IMR-90 (cell line): Measurements from ENCODE around the gene UBL7. TPM values are rescaled to one million over a fixed set of nuclear protein-coding genes. Genes with fewer than 3 reads are reported as not detected.
A peak's percentile ranks its signal among the peaks of the same experiment; 100 is the strongest.

Experiments used
- ATAC-seq: fragments of 200-7000 bp; cut with Tn5 transposase; 2 replicates; pipeline ENCODE4 v1.9.1; 2020; ENCODE audit warnings: low read depth, mild to moderate bottlenecking, moderate library complexity
- BruUV-seq: library from RNA; stranded (reverse); fragments of 400-500 nt; replicated peaks from 2 replicates; lab custom pipeline; 2021; lab: Mats Ljungman, UMichigan
- CTCF ChIA-PET: fragments of 300-600 bp; formaldehyde crosslinking; extraction: SDS; loops from one replicate; lab custom pipeline; 2021; ENCODE audit warnings: antibody characterized with exemption; lab: Yijun Ruan, JAX
- POLR2A ChIA-PET: fragments of 300-600 bp; sonication (Branson Sonifier 250); formaldehyde crosslinking; loops from one replicate; lab custom pipeline; 2022; ENCODE audit warnings: antibody characterized with exemption; ENCODE audit not compliant: unreplicated experiment; lab: Charles Lee
- DNase-seq: peaks from one replicate; pipeline ENCODE4 v3.0.0; 2013
- H2AFZ ChIP-seq: replicated peaks from 2 replicates; pipeline ENCODE3; 2013; ENCODE audit warnings: low read length, mild to moderate bottlenecking; ENCODE audit not compliant: poor library complexity
- H2AK5ac ChIP-seq: 2 replicates; pipeline ENCODE4 v1.6.1; 2013; ENCODE audit warnings: low read depth, low read length, inconsistent platforms
- H2AK9ac ChIP-seq: replicated peaks from 2 replicates; pipeline ENCODE3; 2013; ENCODE audit warnings: mild to moderate bottlenecking, low read depth, low read length, moderate library complexity; ENCODE audit not compliant: poor library complexity
- H2BK120ac ChIP-seq: 2 replicates; pipeline ENCODE4 v1.6.1; 2013; ENCODE audit warnings: low read depth, low read length, inconsistent platforms
- H2BK15ac ChIP-seq: 3 replicates; pipeline ENCODE4 v1.6.1; 2013; ENCODE audit warnings: low read depth, low read length, inconsistent platforms
- H2BK20ac ChIP-seq: 2 replicates; pipeline ENCODE4 v1.6.1; 2013; ENCODE audit warnings: low read depth, mild to moderate bottlenecking, inconsistent platforms, low read length, moderate library complexity
- H2BK5ac ChIP-seq: 2 replicates; pipeline ENCODE4 v1.6.1; 2013; ENCODE audit warnings: mild to moderate bottlenecking, low read depth, low read length, inconsistent platforms; ENCODE audit not compliant: poor library complexity, severe bottlenecking
- H3K14ac ChIP-seq: replicated peaks from 2 replicates; pipeline ENCODE4 v1.6.1; 2013; ENCODE audit warnings: low read depth, low read length, inconsistent platforms
- H3K18ac ChIP-seq: 2 replicates; pipeline ENCODE4 v1.6.1; 2013; ENCODE audit warnings: low read depth, low read length, control low read depth
- H3K23ac ChIP-seq: 2 replicates; pipeline ENCODE4 v1.6.1; 2013; ENCODE audit warnings: low read depth, low read length, inconsistent platforms
- H3K27ac ChIP-seq: 2 replicates; pipeline ENCODE4 v1.5.1; 2013; ENCODE audit warnings: mild to moderate bottlenecking, control low read depth, low read length; ENCODE audit not compliant: insufficient read depth
- H3K27me3 ChIP-seq: 2 replicates; pipeline ENCODE4 v1.6.1; 2013; ENCODE audit warnings: low read length; ENCODE audit not compliant: control insufficient read depth, insufficient read depth
- H3K36me3 ChIP-seq: 2 replicates; pipeline ENCODE4 v1.6.1; 2013; ENCODE audit warnings: low read length, mixed read lengths; ENCODE audit not compliant: control insufficient read depth, insufficient read depth
- H3K4ac ChIP-seq: 2 replicates; pipeline ENCODE4 v1.6.1; 2013; ENCODE audit warnings: low read depth, low read length, inconsistent platforms
- H3K4me1 ChIP-seq: 2 replicates; pipeline ENCODE4 v1.6.1; 2013; ENCODE audit warnings: low read length, mixed read lengths; ENCODE audit not compliant: control insufficient read depth, insufficient read depth
- H3K4me2 ChIP-seq: 2 replicates; pipeline ENCODE4 v1.6.1; 2013; ENCODE audit warnings: low read depth, mild to moderate bottlenecking, control low read depth, low read length, moderate library complexity
- H3K4me3 ChIP-seq: 2 replicates; pipeline ENCODE4 v1.5.1; 2013; ENCODE audit warnings: low read depth, mild to moderate bottlenecking, control low read depth, low read length, moderate library complexity; ENCODE audit not compliant: insufficient read depth
- H3K56ac ChIP-seq: 2 replicates; pipeline ENCODE4 v1.6.1; 2013; ENCODE audit warnings: low read length, inconsistent platforms; ENCODE audit not compliant: insufficient read depth; ENCODE audit errors: extremely low read depth
- H3K79me1 ChIP-seq, 2 experiments: 2 replicates each; pipeline ENCODE4 v1.6.1; 2013; ENCODE audit warnings: low read length in 2 of 2, inconsistent platforms in 1 of 2, low read depth in 1 of 2
- H3K9ac ChIP-seq: 2 replicates; pipeline ENCODE4 v1.6.1; 2013; ENCODE audit warnings: low read depth, low read length, control low read depth
- H3K9me1 ChIP-seq: 2 replicates; pipeline ENCODE4 v1.6.1; 2013; ENCODE audit warnings: low read length, inconsistent platforms; ENCODE audit not compliant: insufficient read depth
- H3K9me3 ChIP-seq: 2 replicates; pipeline ENCODE4 v1.6.1; 2013; ENCODE audit warnings: low read length; ENCODE audit not compliant: control insufficient read depth, insufficient read depth
- H4K20me1 ChIP-seq: 2 replicates; pipeline ENCODE4 v1.6.1; 2013; ENCODE audit warnings: low read length, inconsistent platforms; ENCODE audit not compliant: insufficient read depth
- H4K5ac ChIP-seq: 2 replicates; pipeline ENCODE4 v1.6.1; 2013; ENCODE audit warnings: mild to moderate bottlenecking, low read depth, low read length, control low read depth
- H4K8ac ChIP-seq, 2 experiments: 2 replicates each; pipeline ENCODE4 v1.6.1; 2013; ENCODE audit warnings: low read depth in 2 of 2, low read length in 2 of 2, control low read depth in 1 of 2, inconsistent platforms in 1 of 2
- H4K91ac ChIP-seq: 2 replicates; pipeline ENCODE4 v1.6.1; 2013; ENCODE audit warnings: low read depth, low read length, inconsistent platforms; ENCODE audit not compliant: insufficient read depth
- BHLHE40 ChIP-seq: fragments of 150-350 bp; IDR thresholded peaks from 2 replicates; pipeline ENCODE4 v1.6.1; 2016; ENCODE audit warnings: mild to moderate bottlenecking, low read depth, low read length
- CEBPB ChIP-seq: IDR thresholded peaks from 2 replicates; pipeline ENCODE4 v1.6.1; 2012; ENCODE audit warnings: low read depth, low read length, improper control_type of control experiment
- FOS ChIP-seq: fragments of 150-350 bp; IDR thresholded peaks from 2 replicates; pipeline ENCODE4 v1.6.1; 2016; ENCODE audit warnings: low read depth, low read length
- MAFK ChIP-seq: IDR thresholded peaks from 2 replicates; pipeline ENCODE4 v1.6.1; 2012; ENCODE audit warnings: low read depth, low read length, improper control_type of control experiment
- MAZ ChIP-seq: IDR thresholded peaks from 2 replicates; pipeline ENCODE4 v1.6.1; 2012; ENCODE audit warnings: low read depth, mild to moderate bottlenecking, low read length, improper control_type of control experiment, moderate library complexity, borderline replicate concordance
- MXI1 ChIP-seq: IDR thresholded peaks from 2 replicates; pipeline ENCODE4 v1.6.1; 2012; ENCODE audit warnings: low read depth, mild to moderate bottlenecking, low read length, moderate library complexity, borderline replicate concordance
- NFE2L2 ChIP-seq: fragments of 150-350 bp; IDR thresholded peaks from 2 replicates; pipeline ENCODE4 v1.6.1; 2016; ENCODE audit warnings: low read depth, mild to moderate bottlenecking, low read length
- POLR2A ChIP-seq: IDR thresholded peaks from 2 replicates; pipeline ENCODE4 v1.6.1; 2012; ENCODE audit warnings: mild to moderate bottlenecking, low read depth, low read length
- RCOR1 ChIP-seq: IDR thresholded peaks from 2 replicates; pipeline ENCODE4 v1.6.1; 2012; ENCODE audit warnings: mild to moderate bottlenecking, low read length, improper control_type of control experiment; ENCODE audit not compliant: insufficient replicate concordance
- RFX5 ChIP-seq: IDR thresholded peaks from 2 replicates; pipeline ENCODE4 v1.8.0; 2012; ENCODE audit warnings: low read depth, mild to moderate bottlenecking, low read length, moderate library complexity
- WGBS, 2 experiments: methylation state at CpG; one replicate each; pipeline versions ENCODE4 v1.1.5 to v1.1.7; 2013; ENCODE audit warnings: missing lambda C conversion rate in 2 of 2; ENCODE audit not compliant: insufficient read length in 1 of 2; ENCODE audit errors: extremely low coverage in 2 of 2; 5-methylcytosine and 5-hydroxymethylcytosine counted together
- dilution Hi-C: fragments of 300-500 bp; cut with HindIII; formaldehyde crosslinking; loops from one replicate; pipeline ENCODE4 v1.14.3; 2018; ENCODE audit warnings: low sequenced_read_pairs; ENCODE audit not compliant: unreplicated experiment
- in situ Hi-C: fragments of 300-500 bp; cut with MboI; formaldehyde crosslinking; loops from 3 replicates; pipeline ENCODE4 v1.14.3; 2019; ENCODE audit warnings: low sequenced_read_pairs, inconsistent platforms, mixed read lengths
- intact Hi-C: fragments of 100-400 bp; cut with micrococcal nuclease; formaldehyde crosslinking; loops from 2 replicates; pipeline ENCODE4 v1.10.0; 2022
- polyA plus RNA-seq, 3 experiments: library from polyadenylated mRNA; depleted of rRNA; stranded (reverse); fragments of >200 nt; gene quantifications; 2 replicates each; pipeline ENCODE4 v1.2.3, GENCODE V29; 2012; ENCODE audit warnings: low replicate concordance in 1 of 3
- total RNA-seq: library from RNA; depleted of rRNA; stranded (reverse); fragments of >200 nt; gene quantifications from 2 replicates; pipeline ENCODE4 v1.2.3, GENCODE V29; 2012
- TF ChIP-seq, protein P1 (sequence below): conservative IDR thresholded peaks from 2 replicates; pipeline ENCODE4 v1.5.1; 2012; ENCODE audit warnings: mild to moderate bottlenecking, low read depth, low read length, improper control_type of control experiment

Gene UBL7
- total and polyA plus RNA-seq, 2 of the 4 experiments (the other 2 are of a cell fraction), result 68.1 to 78.4 TPM

DNA sequence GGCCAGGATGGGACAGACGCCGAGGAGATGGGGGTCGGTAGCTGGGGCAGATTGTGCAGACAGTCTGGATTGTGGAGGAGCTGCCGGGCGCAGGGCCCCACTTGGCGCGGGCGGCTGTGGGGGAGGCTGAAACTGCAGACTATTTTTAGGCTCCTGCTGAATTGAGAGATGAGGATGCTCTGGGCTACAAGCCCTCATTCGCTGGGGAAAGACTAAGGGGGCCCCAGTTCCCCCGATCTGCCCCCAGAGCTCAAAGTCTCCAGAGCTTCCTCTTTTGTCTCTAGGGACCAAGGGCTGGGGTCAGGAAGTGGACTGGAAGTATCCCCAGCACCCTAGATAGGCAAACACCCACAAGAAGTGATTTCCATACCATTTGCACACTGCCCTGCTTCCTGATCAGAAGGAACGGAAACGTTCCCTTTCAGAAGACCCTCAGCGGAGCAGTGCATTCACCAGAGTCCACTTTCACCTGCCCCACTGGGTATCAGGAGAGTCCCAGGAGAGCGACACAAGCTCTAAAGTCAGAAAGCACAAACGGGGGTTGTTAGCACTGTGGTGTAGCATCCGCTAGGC, 56.9 kb downstream of the UBL7 start:
- Histone ChIP-seq H3K9me3 (no peaks in the 10 kb centered on the region), H3K4me1 (peaks cover 36% of the 10 kb centered on the region), H3K18ac (no peak overlapping the region; the same call in 1 of the 2 replicates), H4K91ac (peak overlapping the region; percentile 62), H3K56ac (no peak overlapping the region), H3K4ac (peak overlapping the region; percentile 11), H3K27me3 (no peaks in the 10 kb centered on the region), H2BK5ac (peak overlapping the region; percentile 10), H3K9me1 (peaks cover 49% of the 10 kb centered on the region), H3K36me3 (no peaks in the 10 kb centered on the region), H3K9ac (no peak overlapping the region), H3K4me2 (no peak overlapping the region), H2BK15ac (0 out of 3 replicates have a peak overlapping the region, but pooled peaks have one; percentile 23), H3K27ac (no peak overlapping the region), H2BK20ac (0 out of 2 replicates have a peak overlapping the region, but pooled peaks have one; percentile 37), H4K8ac (peak overlapping the region in 1 of 2 experiments; percentile 43; a peak in 2 of 4 replicates), H2AK9ac (no peak overlapping the region), H3K23ac (peak overlapping the region; percentile 58; the same call in 1 of the 2 replicates), H2AK5ac (peak overlapping the region; percentile 56), H3K79me1 (peaks cover 0 to 34% of the 10 kb centered on the region in 2 experiments; a peak in 2 of 4 replicates), H2BK120ac (peak overlapping the region; percentile 31), H2AFZ (peak overlapping the region; percentile 82), H4K5ac (peak overlapping the region; percentile 5; the same call in 1 of the 2 replicates), H3K4me3 (no peak overlapping the region), H3K14ac (peak overlapping the region; percentile 20), H4K20me1 (no peaks in the 10 kb centered on the region)
- CTCF ChIA-PET, result no interaction called here
- in situ Hi-C loops (no loop called here), dilution Hi-C loops (no loop called here), intact Hi-C loops (no loop called here)
- no TSS peak for BruUV-seq
- no peak for ATAC-seq
- 21% methylated on average over 6 of the region's 16 CpGs; no CpG with 5 or more reads in 1 of the 2 experiments for WGBS, 2 experiments
- no peak for DNase-seq
- POLR2A ChIA-PET, result no interaction called here
- no peak for TF ChIP-seq NFE2L2
- TF ChIP-seq RCOR1, result no peak
- no peak for TF ChIP-seq CEBPB
- no peak for TF ChIP-seq BHLHE40
- no peak for TF ChIP-seq MAZ
- TF ChIP-seq FOS, result no peak
- no peak for TF ChIP-seq MAFK
- no peak for TF ChIP-seq POLR2A
- no peak for TF ChIP-seq RFX5
- no peak for TF ChIP-seq MXI1
- TF ChIP-seq, protein P1, sequence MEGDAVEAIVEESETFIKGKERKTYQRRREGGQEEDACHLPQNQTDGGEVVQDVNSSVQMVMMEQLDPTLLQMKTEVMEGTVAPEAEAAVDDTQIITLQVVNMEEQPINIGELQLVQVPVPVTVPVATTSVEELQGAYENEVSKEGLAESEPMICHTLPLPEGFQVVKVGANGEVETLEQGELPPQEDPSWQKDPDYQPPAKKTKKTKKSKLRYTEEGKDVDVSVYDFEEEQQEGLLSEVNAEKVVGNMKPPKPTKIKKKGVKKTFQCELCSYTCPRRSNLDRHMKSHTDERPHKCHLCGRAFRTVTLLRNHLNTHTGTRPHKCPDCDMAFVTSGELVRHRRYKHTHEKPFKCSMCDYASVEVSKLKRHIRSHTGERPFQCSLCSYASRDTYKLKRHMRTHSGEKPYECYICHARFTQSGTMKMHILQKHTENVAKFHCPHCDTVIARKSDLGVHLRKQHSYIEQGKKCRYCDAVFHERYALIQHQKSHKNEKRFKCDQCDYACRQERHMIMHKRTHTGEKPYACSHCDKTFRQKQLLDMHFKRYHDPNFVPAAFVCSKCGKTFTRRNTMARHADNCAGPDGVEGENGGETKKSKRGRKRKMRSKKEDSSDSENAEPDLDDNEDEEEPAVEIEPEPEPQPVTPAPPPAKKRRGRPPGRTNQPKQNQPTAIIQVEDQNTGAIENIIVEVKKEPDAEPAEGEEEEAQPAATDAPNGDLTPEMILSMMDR, result no peak
